GM10847 (cell line): ENCODE measurements around the gene PARD3.

Experiments
- POLR2A ChIP-seq: IDR thresholded peaks from 2 replicates; pipeline ENCODE4 v1.6.1; 2011; ENCODE audit not compliant: insufficient read length; ENCODE audit errors: extremely low read depth

The PARD3 gene

GRCh38 chr10:34335960-34336690, 479.0 kb downstream of the PARD3 start:
- TF ChIP-seq POLR2A, result no peak

GRCh38 chr10:34334908-34335307, 480.2 kb downstream of the PARD3 start:
- no peak for TF ChIP-seq POLR2A

DNA sequence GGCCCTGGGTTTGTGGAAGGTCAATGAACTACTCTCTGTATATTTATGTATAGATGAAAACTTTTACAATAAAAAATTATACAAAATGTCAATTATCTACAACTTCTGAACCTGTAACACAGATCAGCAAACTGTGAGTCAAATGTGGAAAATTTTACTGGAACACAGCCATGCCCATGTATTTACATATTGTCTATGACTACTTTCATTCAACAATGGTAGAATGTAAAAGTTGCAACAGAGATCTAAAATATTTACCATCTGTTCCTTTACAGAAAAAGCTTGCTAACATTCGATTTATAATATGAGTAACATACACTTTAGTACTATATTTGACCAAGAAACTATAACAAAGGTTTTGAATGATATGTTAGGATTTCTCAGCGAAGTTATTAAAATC, 481.6 kb downstream of the PARD3 start:
- TF ChIP-seq POLR2A, result no peak

DNA sequence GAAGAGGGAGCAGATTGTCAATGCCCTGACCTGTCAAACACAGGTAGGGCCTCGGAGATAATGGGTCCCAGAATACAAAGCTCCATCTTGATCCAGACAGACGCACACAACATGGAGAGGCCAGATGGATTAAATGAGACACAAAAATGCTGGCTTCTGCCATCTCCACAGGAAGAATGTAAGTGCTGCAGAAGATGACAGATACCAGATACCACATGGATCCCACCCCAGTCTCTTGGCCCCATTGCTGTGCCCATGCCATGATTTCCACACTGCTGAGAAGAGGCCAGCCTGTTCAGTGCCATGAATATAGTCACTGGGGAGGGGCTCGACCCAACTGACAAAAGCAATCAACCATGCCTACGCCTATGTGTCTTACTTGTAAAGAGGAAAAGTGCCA, 487.9 kb downstream of the PARD3 start:
- TF ChIP-seq POLR2A, result no peak

DNA sequence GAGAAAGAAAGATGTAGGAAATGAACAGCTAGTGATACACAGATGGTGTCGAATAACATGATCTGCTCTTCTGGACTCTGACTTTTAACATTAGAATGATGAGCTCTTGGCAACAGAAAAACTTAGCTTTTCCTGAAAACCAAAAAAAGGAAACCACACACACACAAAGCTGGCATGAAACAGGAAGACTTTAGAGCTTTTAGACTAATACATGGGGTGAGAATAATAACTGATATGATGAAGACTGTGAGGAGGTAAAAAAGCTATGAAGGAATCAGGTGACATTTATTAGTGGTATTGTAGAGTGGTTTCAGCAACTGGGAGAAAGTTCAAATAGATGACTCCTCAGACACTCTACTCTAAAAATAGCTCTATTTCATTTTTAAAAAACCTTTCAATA, 491.9 kb downstream of the PARD3 start:
- TF ChIP-seq POLR2A, result no peak

GRCh38 chr10:34320265-34320664, 494.8 kb downstream of the PARD3 start:
- no peak for TF ChIP-seq POLR2A

DNA sequence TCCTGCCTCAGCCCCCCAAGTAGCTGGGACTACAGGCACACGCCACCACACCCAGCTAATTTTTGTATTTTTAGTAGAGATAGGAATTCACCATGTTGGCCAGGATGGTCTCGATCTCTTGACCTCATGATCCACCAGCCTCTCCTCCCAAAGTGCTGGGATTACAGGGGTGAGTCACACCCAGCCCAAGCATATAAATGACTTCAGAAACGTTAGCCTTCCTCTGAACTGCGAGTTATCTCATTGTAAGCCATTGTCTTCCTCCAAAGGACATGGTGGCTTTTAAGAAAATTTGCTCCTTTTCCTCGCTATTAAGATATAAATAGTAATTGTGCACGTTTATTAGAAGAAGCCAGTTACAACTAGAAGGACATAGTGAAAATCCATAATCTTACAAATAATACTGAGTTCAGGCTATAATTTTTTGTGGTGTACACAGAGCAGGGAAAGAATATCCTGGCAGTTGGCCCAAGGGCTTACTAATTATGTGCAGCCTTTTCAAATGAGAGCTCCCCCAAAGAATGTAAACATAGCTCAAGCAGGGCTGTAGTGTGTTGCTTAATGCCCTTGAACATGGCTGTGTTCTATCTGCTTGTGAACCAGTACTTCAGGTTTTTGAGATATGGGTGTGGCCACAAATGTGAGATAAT, 495.8 kb downstream of the PARD3 start:
- no peak for TF ChIP-seq POLR2A

- no peak for TF ChIP-seq POLR2A
Measured at GRCh38 chr10:34316154-34316553, 498.9 kb downstream of the PARD3 start.

DNA sequence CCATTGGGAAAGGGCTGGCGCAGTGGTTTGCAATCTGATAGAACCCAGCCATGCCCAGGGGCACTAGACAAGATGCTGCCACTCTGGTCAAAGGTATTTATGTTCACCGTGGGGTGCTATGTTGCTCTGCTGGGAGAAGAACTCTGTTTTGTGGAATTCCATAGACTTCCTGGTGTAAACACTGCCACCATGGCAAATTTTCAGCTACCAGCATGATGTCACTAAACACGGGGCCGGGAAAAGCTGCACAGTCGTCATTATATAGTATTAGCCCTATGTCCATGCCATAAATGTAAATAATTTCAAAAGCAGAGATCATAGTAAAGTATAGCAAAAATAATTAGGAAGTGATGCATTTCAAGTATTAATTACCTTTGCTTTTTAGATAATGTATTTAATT, 500.6 kb downstream of the PARD3 start:
- TF ChIP-seq POLR2A, result no peak

GRCh38 chr10:34313888-34314287, 501.2 kb downstream of the PARD3 start:
- no peak for TF ChIP-seq POLR2A

- no peak for TF ChIP-seq POLR2A
Measured at GRCh38 chr10:34313353-34313752, 501.7 kb downstream of the PARD3 start.

GRCh38 chr10:34311679-34312078, 503.4 kb downstream of the PARD3 start:
- no peak for TF ChIP-seq POLR2A

DNA sequence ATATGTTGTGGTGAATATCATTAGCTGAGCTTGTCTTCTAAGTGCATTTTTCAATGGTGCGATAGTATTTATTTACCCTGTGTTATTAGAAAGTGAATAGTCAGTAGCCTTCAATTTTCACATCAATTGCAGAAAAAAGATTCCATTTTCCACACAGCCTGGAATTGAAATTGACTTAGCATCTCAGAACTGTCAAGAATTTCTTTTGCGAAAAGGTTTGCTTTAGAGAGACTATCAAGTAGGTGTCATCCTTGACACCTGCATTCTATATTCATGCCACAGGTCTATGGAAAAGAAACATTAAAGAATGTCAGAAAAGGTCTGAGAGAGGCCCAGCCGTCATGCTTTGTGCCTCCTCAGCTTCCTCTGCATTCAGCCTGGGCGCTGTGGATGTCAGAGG, 504.9 kb downstream of the PARD3 start:
- TF ChIP-seq POLR2A, result no peak

GRCh38 chr10:34305189-34305588, 509.9 kb downstream of the PARD3 start:
- TF ChIP-seq POLR2A, result no peak

GRCh38 chr10:34303022-34303421, 512.1 kb downstream of the PARD3 start:
- TF ChIP-seq POLR2A, result no peak

GRCh38 chr10:34299105-34299611, 515.9 kb downstream of the PARD3 start:
- no peak for TF ChIP-seq POLR2A
